Eye (tissue), 1 donor: ENCODE measurements around the gene PDGFB.
"Not testable (repeated sequence)": the region's sequence is repeated elsewhere in the genome, so short reads cannot be mapped to it uniquely, and the experiment has no call there.

Experiments
- DNase-seq: peaks from one replicate; pipeline ENCODE4 v3.0.0-alpha.2; 2015

The PDGFB gene

GRCh38 chr22:39223091-39223710, 21.6 kb downstream of the PDGFB start:
- peak; percentile 25 for DNase-seq

GRCh38 chr22:39221999-39222686, 22.6 kb downstream of the PDGFB start:
- peak; percentile 0 for DNase-seq

- DNase-seq = no peak
Observed at GRCh38 chr22:39220890-39221850, 23.6 kb downstream of the PDGFB start.

- DNase-seq = no peak
Observed at GRCh38 chr22:39220450-39220849, 24.3 kb downstream of the PDGFB start.

GRCh38 chr22:39219071-39220039, 25.4 kb downstream of the PDGFB start:
- DNase-seq = peak; percentile 86

DNA sequence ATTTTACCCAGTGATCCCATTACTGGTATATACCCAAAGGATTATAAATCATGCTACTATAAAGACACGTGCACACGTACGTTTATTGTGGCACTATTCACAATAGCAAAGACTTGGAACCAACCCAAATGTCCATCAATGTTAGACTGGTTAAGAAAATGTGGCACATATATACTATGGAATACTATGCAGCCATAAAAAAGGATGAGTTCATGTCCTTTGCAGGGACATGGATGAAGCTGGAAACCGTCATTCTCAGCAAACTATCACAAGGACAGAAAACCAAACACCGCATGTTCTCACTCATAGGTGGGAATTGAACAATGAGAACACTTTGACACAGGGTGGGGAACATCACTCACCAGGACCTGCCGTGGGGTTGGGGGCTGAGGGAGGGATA, 26.4 kb downstream of the PDGFB start:
- DNase-seq = not testable (repeated sequence)

GRCh38 chr22:39216143-39216490, 28.7 kb downstream of the PDGFB start:
- no peak for DNase-seq

GRCh38 chr22:39215426-39216142, 29.2 kb downstream of the PDGFB start:
- DNase-seq = no peak

- DNase-seq = no peak
Observed at GRCh38 chr22:39215070-39215396, 29.7 kb downstream of the PDGFB start.

- no peak for DNase-seq
Observed at GRCh38 chr22:39214383-39215069, 30.3 kb downstream of the PDGFB start.

- DNase-seq = no peak
Observed at GRCh38 chr22:39214006-39214382, 30.8 kb downstream of the PDGFB start.

DNA sequence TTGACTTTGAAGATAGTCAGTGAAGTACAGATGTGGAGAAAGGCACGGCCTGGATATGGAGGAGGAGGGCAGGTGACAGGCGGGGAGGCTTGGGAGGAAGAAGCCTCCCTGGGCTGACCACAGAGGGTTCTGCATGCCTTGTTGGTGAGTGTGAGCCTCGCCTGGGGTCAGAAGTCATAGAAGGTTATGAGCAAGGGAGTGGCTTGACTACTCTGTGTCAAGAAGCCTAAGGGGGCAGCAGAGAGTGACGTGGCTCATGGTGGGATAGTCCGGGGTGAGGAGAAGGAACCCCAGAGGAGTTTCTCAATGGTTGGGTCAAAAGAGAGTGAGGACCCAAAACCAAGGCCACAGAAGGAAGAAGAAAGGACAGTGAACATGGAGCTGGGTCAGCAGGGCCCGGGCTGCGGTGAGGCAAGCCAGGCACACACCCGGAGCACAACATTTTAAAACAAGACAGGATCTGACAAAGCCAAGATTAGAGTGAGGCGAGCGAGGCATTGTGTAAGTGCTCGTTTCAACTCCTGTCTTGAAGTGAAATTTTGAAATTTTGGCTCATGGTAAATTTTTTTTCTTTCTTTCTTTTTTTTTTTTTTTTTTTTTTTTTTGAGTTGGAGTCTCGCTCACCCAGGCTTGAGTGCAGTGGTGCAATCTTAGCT, 31.9 kb downstream of the PDGFB start:
- DNase-seq = no peak

DNA sequence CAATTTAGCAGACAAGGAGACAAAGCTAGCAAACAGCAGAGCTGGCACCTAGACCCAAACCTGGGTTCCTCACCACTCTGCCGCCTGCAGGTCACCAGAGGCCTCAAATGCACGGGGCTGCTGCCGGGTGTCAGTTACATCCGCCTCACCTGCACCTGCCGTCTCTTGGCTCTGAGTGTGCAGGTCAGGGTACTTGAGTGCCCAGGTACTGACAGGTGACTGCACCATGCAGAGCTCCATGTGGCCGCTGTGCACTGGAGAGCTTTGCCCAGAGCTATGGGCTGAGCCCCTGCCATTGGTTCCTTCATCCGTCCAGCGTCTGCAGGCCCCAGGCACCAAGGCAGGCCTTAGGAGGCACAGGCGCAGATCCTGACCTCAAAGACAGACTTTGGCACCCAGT, 35.0 kb downstream of the PDGFB start:
- no peak for DNase-seq

- no peak for DNase-seq
Observed at GRCh38 chr22:39208013-39208680, 36.6 kb downstream of the PDGFB start.

- DNase-seq = no peak
Observed at GRCh38 chr22:39207141-39208012, 37.4 kb downstream of the PDGFB start.

- DNase-seq = no peak
Observed at GRCh38 chr22:39206491-39206890, 38.3 kb downstream of the PDGFB start.

DNA sequence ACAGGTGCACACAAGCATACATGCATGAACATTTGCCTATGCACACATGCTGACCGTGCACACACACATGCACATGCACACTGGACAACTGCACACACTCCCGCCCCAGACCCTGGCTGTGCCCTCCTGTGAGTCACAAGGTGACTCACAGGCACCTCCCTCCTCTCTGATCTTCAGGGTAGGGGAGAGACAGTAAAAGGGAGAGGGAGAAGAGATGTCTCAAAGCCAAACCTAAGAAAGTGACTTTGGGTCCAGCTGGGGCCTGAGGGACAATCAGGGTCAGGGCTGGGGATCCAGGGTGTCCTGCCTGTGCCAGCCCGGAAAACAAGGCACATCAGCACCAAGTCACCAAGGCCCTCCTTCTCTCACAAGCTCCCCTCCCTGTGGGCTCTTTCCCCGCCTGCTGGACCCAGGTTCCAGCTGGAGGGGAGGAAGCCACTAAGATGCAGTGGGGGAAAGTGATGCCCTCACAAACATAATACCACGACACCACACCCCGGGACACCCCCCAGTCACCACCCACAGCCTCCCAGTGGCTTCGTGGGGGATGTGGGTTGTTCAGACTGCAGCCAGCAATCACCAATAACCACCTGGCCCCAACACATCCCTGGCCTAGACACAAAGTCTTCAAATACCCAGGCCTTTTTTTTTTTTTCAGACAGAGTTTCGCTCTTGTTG, 39.3 kb downstream of the PDGFB start:
- no peak for DNase-seq

DNA sequence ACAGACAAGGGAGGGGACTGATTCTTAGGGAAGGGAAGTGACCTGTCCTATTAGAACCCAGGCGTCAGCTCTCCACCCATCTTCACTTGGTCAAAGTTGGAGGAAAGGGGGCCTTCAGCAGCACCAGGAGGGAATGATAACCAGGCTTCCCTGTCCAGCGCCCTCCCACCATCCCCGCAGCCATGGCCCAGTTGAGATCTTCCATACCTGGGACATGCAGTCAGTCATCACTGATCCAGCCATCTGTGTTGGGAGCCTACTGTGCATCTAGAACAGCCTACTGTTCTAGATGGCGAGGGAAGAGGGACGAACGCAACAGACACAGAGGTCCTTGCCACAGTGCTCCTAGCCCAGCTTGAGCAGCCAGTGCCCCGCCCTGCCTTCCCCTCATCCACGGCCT, 40.6 kb downstream of the PDGFB start:
- no peak for DNase-seq

DNA sequence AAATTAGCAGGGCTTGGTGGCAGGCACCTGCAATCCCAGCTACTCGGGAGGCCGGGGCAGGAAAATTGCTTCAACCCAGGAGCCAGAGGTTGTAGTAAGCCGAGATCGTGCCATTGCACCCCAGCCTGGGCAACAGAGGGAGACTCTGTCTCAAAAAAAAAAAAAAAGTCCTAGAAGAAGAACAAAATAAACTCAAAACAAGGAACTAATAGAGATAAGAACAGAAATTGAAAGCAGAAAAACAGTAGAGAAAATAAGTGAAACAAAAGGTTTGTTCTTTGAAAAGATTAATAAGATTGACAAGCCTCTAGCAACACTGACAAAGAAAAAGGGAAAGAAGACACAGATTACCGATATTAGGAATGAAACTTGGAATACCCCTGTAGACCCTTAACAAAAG, 47.2 kb downstream of the PDGFB start:
- DNase-seq = no peak
